ENCODE data around the gene PPFIA1. TPM values are rescaled to one million over a fixed set of nuclear protein-coding genes. Genes with fewer than 3 reads are reported as not detected.

PPFIA1 gene
- total RNA-seq, 4 donors from 2014 or later = 21.0 to 34.7 (median 29.8) TPM

DNA sequence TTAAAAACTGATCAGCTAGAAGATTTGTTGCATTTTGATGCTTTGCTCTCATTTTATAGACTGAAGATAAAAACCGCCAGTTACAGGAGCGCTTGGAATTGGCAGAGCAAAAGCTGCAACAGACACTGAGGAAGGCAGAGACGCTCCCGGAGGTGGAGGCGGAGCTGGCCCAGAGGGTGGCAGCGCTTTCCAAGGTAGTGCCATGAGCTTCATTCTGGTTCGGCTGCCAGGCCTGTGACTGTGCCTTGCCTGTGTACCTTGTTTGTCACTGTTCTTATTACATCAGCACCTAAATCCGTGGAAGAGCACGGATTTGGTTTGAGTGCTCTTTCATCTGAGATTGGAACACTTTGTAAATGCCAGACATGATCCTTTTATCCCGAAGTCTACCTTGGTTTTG, 61.4 kb downstream of the PPFIA1 start:
- 90 to 93% methylated on average over 10 of the region's 10 CpGs for WGBS, 2 donors
- Histone ChIP-seq H3K4me3 (no peak overlapping the region), H3K27ac (no peak overlapping the region), H3K9me3 (no peaks in the 10 kb centered on the region), H3K4me1 (peaks cover 0 to 4% (median 3%) of the 10 kb centered on the region in 3 donors), H3K36me3 (peaks cover 10 to 100% (median 26%) of the 10 kb centered on the region in 3 donors), H3K27me3 (no peaks in the 10 kb centered on the region)
- DNase-seq = no peak
- intact Hi-C loops (cut with DNase I) = no loop called here
- no peak for TF ChIP-seq POLR2A (IDR thresholded peaks at IDR 0.05)
- TF ChIP-seq, protein P1, sequence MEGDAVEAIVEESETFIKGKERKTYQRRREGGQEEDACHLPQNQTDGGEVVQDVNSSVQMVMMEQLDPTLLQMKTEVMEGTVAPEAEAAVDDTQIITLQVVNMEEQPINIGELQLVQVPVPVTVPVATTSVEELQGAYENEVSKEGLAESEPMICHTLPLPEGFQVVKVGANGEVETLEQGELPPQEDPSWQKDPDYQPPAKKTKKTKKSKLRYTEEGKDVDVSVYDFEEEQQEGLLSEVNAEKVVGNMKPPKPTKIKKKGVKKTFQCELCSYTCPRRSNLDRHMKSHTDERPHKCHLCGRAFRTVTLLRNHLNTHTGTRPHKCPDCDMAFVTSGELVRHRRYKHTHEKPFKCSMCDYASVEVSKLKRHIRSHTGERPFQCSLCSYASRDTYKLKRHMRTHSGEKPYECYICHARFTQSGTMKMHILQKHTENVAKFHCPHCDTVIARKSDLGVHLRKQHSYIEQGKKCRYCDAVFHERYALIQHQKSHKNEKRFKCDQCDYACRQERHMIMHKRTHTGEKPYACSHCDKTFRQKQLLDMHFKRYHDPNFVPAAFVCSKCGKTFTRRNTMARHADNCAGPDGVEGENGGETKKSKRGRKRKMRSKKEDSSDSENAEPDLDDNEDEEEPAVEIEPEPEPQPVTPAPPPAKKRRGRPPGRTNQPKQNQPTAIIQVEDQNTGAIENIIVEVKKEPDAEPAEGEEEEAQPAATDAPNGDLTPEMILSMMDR (IDR thresholded peaks at IDR 0.05) = no peak

DNA sequence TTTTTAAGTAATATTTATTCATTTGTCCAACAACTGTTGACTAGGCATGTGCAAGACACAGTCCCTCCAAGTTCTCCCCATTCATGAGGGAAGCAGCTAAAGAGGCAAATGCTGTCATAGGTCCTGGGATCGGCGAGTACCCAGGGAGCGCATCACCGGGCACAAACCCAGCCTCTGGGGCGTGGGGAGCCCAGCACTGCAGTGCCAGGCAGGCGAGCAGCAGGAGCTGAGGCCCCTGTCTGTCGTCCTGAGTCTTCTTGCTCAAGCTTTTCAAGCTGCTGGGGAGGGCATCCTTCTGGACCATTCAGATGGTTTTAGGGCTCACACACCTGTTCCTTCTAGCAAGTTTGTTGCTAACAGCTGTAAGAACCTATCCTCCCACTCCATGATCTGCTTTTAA, 62.1 kb downstream of the PPFIA1 start:
- H3K4me3 ChIP-seq = no peak overlapping the region
- no peak for DNase-seq
- TF ChIP-seq, protein P1 (IDR thresholded peaks at IDR 0.05) = no peak
- TF ChIP-seq POLR2A (IDR thresholded peaks at IDR 0.05) = no peak
- H3K4me1 ChIP-seq = no peaks in the 10 kb centered on the region
- no peaks in the 10 kb centered on the region for H3K9me3 ChIP-seq
- no peak overlapping the region for H3K27ac ChIP-seq
- intact Hi-C loops (cut with DNase I) = no loop called here
- H3K36me3 ChIP-seq = peaks cover 10 to 100% (median 28%) of the 10 kb centered on the region in 3 donors
- WGBS, 2 donors = 89 to 90% methylated on average over 5 to 7 of the region's 7 CpGs
- H3K27me3 ChIP-seq = no peaks in the 10 kb centered on the region

DNA sequence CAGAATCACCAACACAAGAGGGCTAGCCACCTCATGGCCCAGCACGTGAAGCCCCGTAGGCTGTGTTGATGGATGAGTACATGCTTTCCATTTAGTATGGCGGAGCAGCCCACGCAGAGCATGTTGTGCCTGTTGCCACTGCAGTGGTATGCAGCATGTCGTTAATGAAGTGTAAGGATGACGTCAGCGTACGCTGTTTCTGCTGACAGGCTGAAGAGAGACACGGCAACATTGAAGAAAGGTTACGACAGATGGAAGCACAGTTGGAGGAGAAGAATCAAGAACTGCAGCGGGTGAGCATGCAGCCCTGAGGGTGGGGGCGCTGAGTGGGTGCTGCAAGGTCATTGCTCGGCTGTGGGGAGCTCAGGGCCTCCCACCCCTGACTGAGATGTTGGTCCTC, 62.8 kb downstream of the PPFIA1 start:
- intact Hi-C loops (cut with DNase I) = no loop called here
- no peak for DNase-seq
- peaks cover 10 to 100% (median 35%) of the 10 kb centered on the region in 3 donors for H3K36me3 ChIP-seq
- 92% methylated on average over 13 of the region's 13 CpGs for WGBS, 2 donors
- no peak for TF ChIP-seq POLR2A (IDR thresholded peaks at IDR 0.05)
- TF ChIP-seq, protein P1 (IDR thresholded peaks at IDR 0.05) = no peak
- no peaks in the 10 kb centered on the region for H3K4me1 ChIP-seq
- H3K27me3 ChIP-seq = no peaks in the 10 kb centered on the region
- H3K4me3 ChIP-seq = no peak overlapping the region
- no peaks in the 10 kb centered on the region for H3K9me3 ChIP-seq
- no peak overlapping the region for H3K27ac ChIP-seq

DNA sequence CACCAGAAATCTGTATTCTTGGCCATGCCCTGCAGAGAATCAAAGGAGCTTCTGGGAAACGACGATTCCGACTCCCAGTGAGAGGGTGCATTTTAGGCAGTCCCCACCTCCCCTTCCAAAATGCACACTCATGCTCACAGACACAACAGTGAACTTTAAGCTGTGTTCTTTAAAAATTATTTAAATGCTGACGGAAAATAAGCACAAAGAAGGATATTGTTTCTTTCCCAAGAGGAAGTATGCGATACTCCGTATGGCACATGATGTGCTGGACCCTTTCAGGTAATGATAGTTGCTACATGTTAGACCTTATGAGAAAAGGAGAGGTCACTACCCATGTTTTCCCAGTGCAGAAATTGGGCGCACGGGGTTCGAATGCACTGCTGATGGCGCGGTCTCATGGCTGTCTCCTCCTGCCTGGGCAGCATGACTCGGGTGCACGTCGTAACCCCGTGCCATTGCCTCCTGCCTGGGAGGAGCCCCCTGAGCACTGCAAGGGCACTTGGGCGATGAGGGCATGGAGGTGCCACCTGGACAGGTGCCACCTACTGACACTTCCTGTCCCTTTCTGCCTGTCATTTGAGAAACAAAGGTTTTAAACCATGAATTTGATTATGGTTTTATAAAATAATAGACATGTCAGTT, 64.0 kb downstream of the PPFIA1 start:
- intact Hi-C loops (cut with DNase I) = no loop called here
- H3K27ac ChIP-seq = no peak overlapping the region
- WGBS, 2 donors = 93 to 97% methylated on average over 16 of the region's 16 CpGs
- no peak for DNase-seq
- H3K4me3 ChIP-seq = no peak overlapping the region
- H3K9me3 ChIP-seq = no peaks in the 10 kb centered on the region
- TF ChIP-seq POLR2A (IDR thresholded peaks at IDR 0.05) = no peak
- TF ChIP-seq, protein P1 (IDR thresholded peaks at IDR 0.05) = no peak
- H3K4me1 ChIP-seq = no peaks in the 10 kb centered on the region
- H3K27me3 ChIP-seq = no peaks in the 10 kb centered on the region
- peaks cover 10 to 100% (median 40%) of the 10 kb centered on the region in 3 donors for H3K36me3 ChIP-seq

DNA sequence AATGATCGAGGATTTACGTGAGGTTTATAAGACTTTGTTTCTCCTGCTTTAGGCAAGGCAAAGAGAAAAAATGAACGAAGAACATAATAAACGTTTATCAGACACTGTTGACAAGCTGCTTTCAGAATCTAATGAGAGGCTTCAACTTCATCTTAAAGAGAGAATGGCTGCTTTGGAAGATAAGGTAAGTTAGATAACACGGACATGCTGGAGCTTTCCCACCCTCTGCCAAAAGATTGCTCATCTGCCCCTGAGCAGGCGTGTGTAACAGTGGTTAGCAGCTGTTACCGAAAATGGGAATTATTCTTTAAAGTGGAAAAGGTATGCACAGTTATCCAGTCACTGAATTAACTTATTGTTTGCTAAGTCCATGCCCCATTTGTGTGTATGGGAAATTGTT, 65.0 kb downstream of the PPFIA1 start:
- intact Hi-C loops (cut with DNase I) = no loop called here
- H3K36me3 ChIP-seq = peaks cover 18 to 100% (median 45%) of the 10 kb centered on the region in 3 donors
- no peaks in the 10 kb centered on the region for H3K4me1 ChIP-seq
- no peak overlapping the region for H3K27ac ChIP-seq
- DNase-seq = no peak
- 82 to 92% methylated on average over 7 of the region's 7 CpGs for WGBS, 2 donors
- H3K27me3 ChIP-seq = no peaks in the 10 kb centered on the region
- H3K9me3 ChIP-seq = no peaks in the 10 kb centered on the region
- TF ChIP-seq, protein P1 (IDR thresholded peaks at IDR 0.05) = no peak
- TF ChIP-seq POLR2A (IDR thresholded peaks at IDR 0.05) = no peak
- no peak overlapping the region for H3K4me3 ChIP-seq

Data from esophagus squamous epithelium (tissue), 5 donors.